Pancreas (tissue), 10 donors: Measurements from ENCODE around the gene FBLIM1. TPM values are rescaled to one million over a fixed set of nuclear protein-coding genes. Genes with fewer than 3 reads are reported as not detected.
A peak's percentile ranks its signal among the peaks of the same experiment; 100 is the strongest.

Experiments used
- ATAC-seq, 4 donors: fragments of 200-7000 bp; cut with Tn5 transposase; one replicate each; pipeline versions ENCODE4 v1.8.0 to v1.9.1; 2020; ENCODE audit warnings: mild to moderate bottlenecking in 4 of 4, moderate library complexity in 4 of 4
- DNase-seq, 6 donors: peaks; one replicate each; pipeline ENCODE4 v3.0.0-alpha.2; 2020
- FAIRE-seq: peaks from 2 replicates; lab custom pipeline; 2012; peaks lifted over from hg19 to GRCh38; lab: Jason Lieb, UNC
- H3K27ac ChIP-seq, 4 donors: fragments of 200-600 bp; sonication (generic); 1 replicate in 3 of 4; 2 replicates in 1 of 4; pipeline versions ENCODE4 v1.5.0 to v1.8.0; 2020
- H3K27me3 ChIP-seq, 4 donors: fragments of 200-600 bp; one replicate each; pipeline ENCODE4 v1.8.0; 2021
- H3K36me3 ChIP-seq, 3 donors: fragments of 200-600 bp; sonication (generic) in 1 of 3; one replicate each; pipeline versions ENCODE4 v1.5.0 to v1.8.0; 2020 to 2021
- H3K4me1 ChIP-seq, 3 donors: fragments of 200-600 bp; one replicate each; pipeline ENCODE4 v1.8.0; 2021
- H3K4me3 ChIP-seq, 4 donors: fragments of 200-600 bp; sonication (generic) in 2 of 4; one replicate each; pipeline versions ENCODE4 v1.5.0 to v1.8.0; 2020 to 2021
- H3K9me3 ChIP-seq, 4 donors: fragments of 200-600 bp; one replicate each; pipeline ENCODE4 v1.8.0; 2021
- CTCF ChIP-seq, 4 donors: fragments of 200-600 bp; sonication (generic) in 3 of 4; IDR thresholded peaks; one replicate each; pipeline versions ENCODE4 v1.5.0 to v1.8.0; 2021; ENCODE audit warnings: antibody characterized with exemption in 4 of 4
- WGBS, 2 donors: extraction: QIAGEN DNeasy Blood & Tissue Kit; methylation state at CpG; one replicate each; pipeline ENCODE4 v1.1.7; 2013; 5-methylcytosine and 5-hydroxymethylcytosine counted together
- intact Hi-C, 3 donors: fragments of 100-400 bp; cut with DNase I; formaldehyde crosslinking; loops; one replicate each; pipeline versions ENCODE4 v1.11.1 to v1.14.2; 2022
- polyA plus RNA-seq, 2 donors: library from polyadenylated mRNA; stranded (reverse); fragments of 200-250 nt; gene quantifications; one replicate each; pipeline ENCODE4 v1.2.3, GENCODE V29; 2013
- total RNA-seq, 6 donors: library from RNA; stranded (reverse); fragmentation: NEBNext Ultra II Directional in 4 of 6; extraction: Animal tissue kit (Norgen Biotek cat#: 25700) in 4 of 6; gene quantifications; one replicate each; pipeline versions ENCODE4 v1.2.1 to v1.2.4, GENCODE V29; 2021 to 2023
- donor health status: healthy with polysubstance abuse.
- donor health status: DM: no; HTN: no; CAD: no; lungs with moderate emphysema.
- donor health status: DM: no; HTN: no; CAD: no.
- donor health status: control.
- donor health status: control.
- donor health status: Bipolar disorder and iron deficiency.
- donor health status: DM: yes; HTN: yes; CAD: no.
- donor health status: DM: no; HTN: no; CAD: no.
- donor health status: DM: no; HTN: no; CAD: no.
- donor health status: DM: yes; HTN: yes; CAD: no.

FBLIM1 gene
- total and polyA plus RNA-seq, 8 donors = 20.4 to 61.5 (median 29.4) TPM

- ATAC-seq (no peak), FAIRE-seq (no peak), DNase-seq (peak in 1 of 6 donors; percentile 26)
- no peaks in the 10 kb centered on the region for H3K27me3 ChIP-seq
- H3K9me3 ChIP-seq = no peaks in the 10 kb centered on the region
- intact Hi-C loops = no loop called here
- no peak overlapping the region for H3K4me3 ChIP-seq
- no peaks in the 10 kb centered on the region for H3K36me3 ChIP-seq
- H3K27ac ChIP-seq = no peak overlapping the region
- peaks cover 4 to 10% (median 7%) of the 10 kb centered on the region in 3 donors for H3K4me1 ChIP-seq
- TF ChIP-seq CTCF (IDR thresholded peaks at IDR 0.05) = no peak
- WGBS, 2 donors = 78 to 86% methylated on average over 12 of the region's 12 CpGs
These were observed 2.1 kb downstream of the FBLIM1 start for GRCh38 chr1:15760520-15761211.

- no peaks in the 10 kb centered on the region for H3K9me3 ChIP-seq
- H3K36me3 ChIP-seq = no peaks in the 10 kb centered on the region
- FAIRE-seq (no peak), DNase-seq (no peak), ATAC-seq (no peak)
- H3K27ac ChIP-seq = no peak overlapping the region
- intact Hi-C loops = no loop called here
- no peaks in the 10 kb centered on the region for H3K27me3 ChIP-seq
- 55 to 62% methylated on average over 8 of the region's 8 CpGs for WGBS, 2 donors
- H3K4me3 ChIP-seq = no peak overlapping the region
- TF ChIP-seq CTCF (IDR thresholded peaks at IDR 0.05) = no peak
- H3K4me1 ChIP-seq = peaks cover 4 to 10% (median 7%) of the 10 kb centered on the region in 3 donors
These were observed 3.0 kb downstream of the FBLIM1 start for GRCh38 chr1:15761366-15762128.

- H3K4me1 ChIP-seq = peaks cover 4 to 10% (median 7%) of the 10 kb centered on the region in 3 donors
- TF ChIP-seq CTCF (IDR thresholded peaks at IDR 0.05) = no peak
- DNase-seq (no peak), FAIRE-seq (no peak), ATAC-seq (no peak)
- no peaks in the 10 kb centered on the region for H3K27me3 ChIP-seq
- H3K27ac ChIP-seq = no peak overlapping the region
- no peaks in the 10 kb centered on the region for H3K36me3 ChIP-seq
- intact Hi-C loops = no loop called here
- H3K9me3 ChIP-seq = no peaks in the 10 kb centered on the region
- no peak overlapping the region for H3K4me3 ChIP-seq
- 80 to 84% methylated on average over 10 of the region's 10 CpGs for WGBS, 2 donors
These were observed 4.0 kb downstream of the FBLIM1 start for GRCh38 chr1:15762546-15762945.

- peak; percentile 77 to 94 (median 86) for DNase-seq
- no peaks in the 10 kb centered on the region for H3K9me3 ChIP-seq
- TF ChIP-seq CTCF (IDR thresholded peaks at IDR 0.05) = no peak
- peaks cover 4 to 10% (median 7%) of the 10 kb centered on the region in 3 donors for H3K4me1 ChIP-seq
- FAIRE-seq = no peak
- peak; percentile 88 to 93 (median 92) for ATAC-seq
- peaks cover 0 to 4% (median 0%) of the 10 kb centered on the region in 3 donors for H3K36me3 ChIP-seq
- intact Hi-C loops = no loop called here
- 25% methylated on average over 10 of the region's 10 CpGs for WGBS, 2 donors
- peak overlapping the region in 3 of 4 donors; percentile 19 to 41 (median 31) for H3K4me3 ChIP-seq
- H3K27me3 ChIP-seq = no peaks in the 10 kb centered on the region
- peak overlapping the region; percentile 36 to 74 (median 60) for H3K27ac ChIP-seq
These were observed 5.7 kb downstream of the FBLIM1 start for GRCh38 chr1:15764269-15764764.
